Measurements from ENCODE around the gene ACVR1.
A peak's percentile ranks its signal among the peaks of the same experiment; 100 is the strongest.

The ACVR1 gene

GRCh38 chr2:157696036-157696435 lies 180.1 kb downstream of the ACVR1 start:
- Histone ChIP-seq H3K4me3 (ENCODE audit: low read depth, low read length) (no peak overlapping the region), H3K36me3 (ENCODE audit: control insufficient read depth in 1 of 2, insufficient read depth in 2 of 2, low read length in 2 of 2) (no peaks in the 10 kb centered on the region), H3K4me2 (ENCODE audit: low read length) (no peak overlapping the region), H3K9ac (ENCODE audit: low read length) (no peak overlapping the region), H2BK12ac (ENCODE audit: low read length) (no peak overlapping the region), H3K14ac (ENCODE audit: low read length) (no peak overlapping the region), H3K18ac (ENCODE audit: low read length) (no peak overlapping the region), H4K91ac (ENCODE audit: low read depth, low read length) (no peak overlapping the region), H3K23ac (ENCODE audit: low read length) (no peak overlapping the region), H2BK5ac (ENCODE audit: low read depth, low read length, poor library complexity) (no peak overlapping the region), H3K27ac (ENCODE audit: low read depth, low read length) (no peak overlapping the region), H3K27me3 (ENCODE audit: insufficient read depth, low read length) (no peaks in the 10 kb centered on the region), H2AFZ (ENCODE audit: insufficient read depth, low read length, poor library complexity) (no peak overlapping the region), H3K79me2 (ENCODE audit: control insufficient read depth, insufficient read depth, low read length, poor library complexity) (no peaks in the 10 kb centered on the region), H3K79me1 (ENCODE audit: low read length) (no peaks in the 10 kb centered on the region), H4K8ac (ENCODE audit: low read depth, low read length) (no peak overlapping the region), H2BK120ac (ENCODE audit: insufficient read depth, low read length, poor library complexity) (no peak overlapping the region), H3K4ac (ENCODE audit: low read depth, low read length) (no peak overlapping the region), H2AK5ac (ENCODE audit: low read length) (no peak overlapping the region), H3K4me1 (ENCODE audit: control insufficient read depth in 1 of 2, insufficient read depth in 2 of 2, low read length in 2 of 2) (peaks cover 0 to 5% of the 10 kb centered on the region in 2 experiments), H3K9me3 (ENCODE audit: insufficient read depth, low read depth, low read length) (peaks cover 4% of the 10 kb centered on the region), H4K12ac (ENCODE audit: low read depth, low read length) (no peak overlapping the region)
- DNase-seq = no peak
- WGBS (ENCODE audit: extremely low coverage, insufficient coverage, insufficient read length) = no CpG with 5 or more reads among the region's 3 CpGs

- Histone ChIP-seq H2AFZ (ENCODE audit: insufficient read depth, low read length, poor library complexity) (no peak overlapping the region), H3K9ac (ENCODE audit: low read length) (no peak overlapping the region), H3K18ac (ENCODE audit: low read length) (no peak overlapping the region), H2BK120ac (ENCODE audit: insufficient read depth, low read length, poor library complexity) (no peak overlapping the region), H3K23ac (ENCODE audit: low read length) (no peak overlapping the region), H4K8ac (ENCODE audit: low read depth, low read length) (no peak overlapping the region), H2BK5ac (ENCODE audit: low read depth, low read length, poor library complexity) (no peak overlapping the region), H3K79me1 (ENCODE audit: low read length) (no peaks in the 10 kb centered on the region), H3K4me3 (ENCODE audit: low read depth, low read length) (no peak overlapping the region), H3K4me1 (ENCODE audit: control insufficient read depth in 1 of 2, insufficient read depth in 2 of 2, low read length in 2 of 2) (no peaks in the 10 kb centered on the region), H4K12ac (ENCODE audit: low read depth, low read length) (no peak overlapping the region), H4K91ac (ENCODE audit: low read depth, low read length) (no peak overlapping the region), H3K4me2 (ENCODE audit: low read length) (no peak overlapping the region), H3K36me3 (ENCODE audit: control insufficient read depth in 1 of 2, insufficient read depth in 2 of 2, low read length in 2 of 2) (no peaks in the 10 kb centered on the region), H3K27me3 (ENCODE audit: insufficient read depth, low read length) (no peaks in the 10 kb centered on the region), H3K9me3 (ENCODE audit: insufficient read depth, low read depth, low read length) (no peaks in the 10 kb centered on the region), H3K27ac (ENCODE audit: low read depth, low read length) (peak overlapping the region; percentile 53), H2BK12ac (ENCODE audit: low read length) (no peak overlapping the region), H3K79me2 (ENCODE audit: control insufficient read depth, insufficient read depth, low read length, poor library complexity) (no peaks in the 10 kb centered on the region), H3K4ac (ENCODE audit: low read depth, low read length) (no peak overlapping the region), H2AK5ac (ENCODE audit: low read length) (no peak overlapping the region), H3K14ac (ENCODE audit: low read length) (no peak overlapping the region)
- WGBS (ENCODE audit: extremely low coverage, insufficient coverage, insufficient read length) = no CpG with 5 or more reads among the region's 2 CpGs
- no peak for DNase-seq
Observed at GRCh38 chr2:157692768-157693167, 183.4 kb downstream of the ACVR1 start.

GRCh38 chr2:157691695-157692094 lies 184.4 kb downstream of the ACVR1 start:
- no peak overlapping the region for H2BK120ac ChIP-seq (ENCODE audit: insufficient read depth, low read length, poor library complexity)
- H3K23ac ChIP-seq (ENCODE audit: low read length) = no peak overlapping the region
- no peak overlapping the region for H3K4ac ChIP-seq (ENCODE audit: low read depth, low read length)
- no peak overlapping the region for H4K12ac ChIP-seq (ENCODE audit: low read depth, low read length)
- no peak overlapping the region for H2AK5ac ChIP-seq (ENCODE audit: low read length)
- H4K8ac ChIP-seq (ENCODE audit: low read depth, low read length) = no peak overlapping the region
- no peak overlapping the region for H4K91ac ChIP-seq (ENCODE audit: low read depth, low read length)
- DNase-seq = no peak
- no peak overlapping the region for H3K18ac ChIP-seq (ENCODE audit: low read length)
- H3K27ac ChIP-seq (ENCODE audit: low read depth, low read length) = no peak overlapping the region
- H2BK12ac ChIP-seq (ENCODE audit: low read length) = no peak overlapping the region
- H3K4me1 ChIP-seq (ENCODE audit: control insufficient read depth in 1 of 2, insufficient read depth in 2 of 2, low read length in 2 of 2) = peaks cover 0 to 2% of the 10 kb centered on the region in 2 experiments
- no peak overlapping the region for H3K9ac ChIP-seq (ENCODE audit: low read length)
- H3K9me3 ChIP-seq (ENCODE audit: insufficient read depth, low read depth, low read length) = no peaks in the 10 kb centered on the region
- H3K79me1 ChIP-seq (ENCODE audit: low read length) = no peaks in the 10 kb centered on the region
- WGBS (ENCODE audit: extremely low coverage, insufficient coverage, insufficient read length) = 100% methylated on average over 1 of the region's 4 CpGs
- no peaks in the 10 kb centered on the region for H3K27me3 ChIP-seq (ENCODE audit: insufficient read depth, low read length)
- no peak overlapping the region for H3K14ac ChIP-seq (ENCODE audit: low read length)
- H3K79me2 ChIP-seq (ENCODE audit: control insufficient read depth, insufficient read depth, low read length, poor library complexity) = no peaks in the 10 kb centered on the region
- H3K4me3 ChIP-seq (ENCODE audit: low read depth, low read length) = no peak overlapping the region
- H2AFZ ChIP-seq (ENCODE audit: insufficient read depth, low read length, poor library complexity) = no peak overlapping the region
- no peaks in the 10 kb centered on the region for H3K36me3 ChIP-seq (ENCODE audit: control insufficient read depth in 1 of 2, insufficient read depth in 2 of 2, low read length in 2 of 2)
- H2BK5ac ChIP-seq (ENCODE audit: low read depth, low read length, poor library complexity) = no peak overlapping the region
- no peak overlapping the region for H3K4me2 ChIP-seq (ENCODE audit: low read length)

GRCh38 chr2:157691131-157691530 lies 185.0 kb downstream of the ACVR1 start:
- Histone ChIP-seq H3K23ac (ENCODE audit: low read length) (no peak overlapping the region), H3K4me1 (ENCODE audit: control insufficient read depth in 1 of 2, insufficient read depth in 2 of 2, low read length in 2 of 2) (peaks cover 0 to 2% of the 10 kb centered on the region in 2 experiments), H4K91ac (ENCODE audit: low read depth, low read length) (no peak overlapping the region), H3K79me1 (ENCODE audit: low read length) (no peaks in the 10 kb centered on the region), H3K9me3 (ENCODE audit: insufficient read depth, low read depth, low read length) (no peaks in the 10 kb centered on the region), H2BK5ac (ENCODE audit: low read depth, low read length, poor library complexity) (no peak overlapping the region), H3K4ac (ENCODE audit: low read depth, low read length) (no peak overlapping the region), H3K27me3 (ENCODE audit: insufficient read depth, low read length) (no peaks in the 10 kb centered on the region), H4K12ac (ENCODE audit: low read depth, low read length) (no peak overlapping the region), H3K36me3 (ENCODE audit: control insufficient read depth in 1 of 2, insufficient read depth in 2 of 2, low read length in 2 of 2) (no peaks in the 10 kb centered on the region), H2AFZ (ENCODE audit: insufficient read depth, low read length, poor library complexity) (no peak overlapping the region), H3K4me3 (ENCODE audit: low read depth, low read length) (no peak overlapping the region), H3K9ac (ENCODE audit: low read length) (no peak overlapping the region), H2AK5ac (ENCODE audit: low read length) (no peak overlapping the region), H4K8ac (ENCODE audit: low read depth, low read length) (no peak overlapping the region), H2BK120ac (ENCODE audit: insufficient read depth, low read length, poor library complexity) (no peak overlapping the region), H2BK12ac (ENCODE audit: low read length) (no peak overlapping the region), H3K79me2 (ENCODE audit: control insufficient read depth, insufficient read depth, low read length, poor library complexity) (no peaks in the 10 kb centered on the region), H3K4me2 (ENCODE audit: low read length) (no peak overlapping the region), H3K14ac (ENCODE audit: low read length) (no peak overlapping the region), H3K18ac (ENCODE audit: low read length) (no peak overlapping the region), H3K27ac (ENCODE audit: low read depth, low read length) (no peak overlapping the region)
- WGBS (ENCODE audit: extremely low coverage, insufficient coverage, insufficient read length) = no CpG with 5 or more reads among the region's 1 CpG
- DNase-seq = no peak
